GM19328 (cell line): ENCODE measurements around the gene NCKAP5.

Experiments
- ATAC-seq: cut with Tn5 transposase; IDR thresholded peaks from one replicate; pipeline ENCODE4 v1.9.1; 2021; ENCODE audit warnings: mild to moderate bottlenecking, moderate library complexity; ENCODE audit not compliant: unreplicated experiment

NCKAP5 gene

DNA sequence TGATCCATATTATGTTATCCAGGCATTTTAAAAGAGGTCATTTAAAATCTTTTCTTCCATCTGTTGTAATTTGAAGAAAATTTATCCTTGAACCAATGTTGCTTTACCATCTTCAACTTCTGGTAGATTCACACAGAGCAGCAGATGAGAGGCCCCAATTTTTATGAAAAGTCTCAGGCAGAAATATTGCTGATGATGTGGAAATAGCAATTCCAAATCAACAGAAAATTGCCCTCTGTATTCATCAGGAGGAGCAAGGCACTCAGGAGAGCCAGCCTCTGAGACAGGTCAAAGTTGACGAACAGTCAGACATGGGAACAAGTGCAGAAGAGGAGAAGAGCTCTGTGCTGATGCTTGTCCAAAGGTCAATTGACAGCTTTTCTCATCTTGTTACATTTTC, 444.9 kb downstream of the NCKAP5 start:
- ATAC-seq: no peak

DNA sequence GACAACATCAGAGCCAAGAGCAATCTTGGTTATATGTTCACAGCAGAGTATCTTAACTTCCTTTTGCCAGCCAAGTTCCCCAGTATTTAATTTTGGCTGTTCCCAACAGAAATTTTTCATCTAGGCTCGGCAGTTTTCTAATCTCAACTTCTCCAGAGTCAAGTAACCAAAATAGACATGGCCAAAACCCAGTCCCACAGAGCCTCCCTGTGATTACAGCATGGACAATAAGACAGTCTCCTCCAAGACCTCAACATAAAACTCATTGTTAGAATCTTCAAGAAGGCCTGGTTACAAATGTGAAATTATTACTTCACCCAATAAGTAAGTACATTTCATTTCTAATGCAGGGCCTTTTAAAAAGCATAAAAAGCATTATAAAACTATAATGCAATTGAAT, 445.7 kb downstream of the NCKAP5 start:
- ATAC-seq: no peak

DNA sequence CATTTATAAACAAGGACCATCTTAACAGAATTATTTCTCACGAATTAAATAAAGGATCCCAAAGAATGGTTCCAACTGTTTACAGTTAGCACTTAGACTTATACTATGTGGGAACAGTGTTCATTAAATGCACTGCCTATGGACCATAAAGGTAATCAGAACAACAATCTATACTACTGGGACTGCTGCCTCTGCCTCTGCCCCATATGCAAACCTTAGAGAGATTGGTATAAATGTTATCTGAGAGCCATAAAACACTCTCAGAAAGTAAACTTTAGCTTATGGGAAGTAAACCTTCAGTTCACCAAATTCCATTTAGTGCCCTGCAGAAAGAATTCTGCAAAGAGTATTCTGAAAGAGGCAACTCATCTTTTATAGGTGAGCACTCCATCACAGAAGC, 448.0 kb downstream of the NCKAP5 start:
- ATAC-seq: no peak

DNA sequence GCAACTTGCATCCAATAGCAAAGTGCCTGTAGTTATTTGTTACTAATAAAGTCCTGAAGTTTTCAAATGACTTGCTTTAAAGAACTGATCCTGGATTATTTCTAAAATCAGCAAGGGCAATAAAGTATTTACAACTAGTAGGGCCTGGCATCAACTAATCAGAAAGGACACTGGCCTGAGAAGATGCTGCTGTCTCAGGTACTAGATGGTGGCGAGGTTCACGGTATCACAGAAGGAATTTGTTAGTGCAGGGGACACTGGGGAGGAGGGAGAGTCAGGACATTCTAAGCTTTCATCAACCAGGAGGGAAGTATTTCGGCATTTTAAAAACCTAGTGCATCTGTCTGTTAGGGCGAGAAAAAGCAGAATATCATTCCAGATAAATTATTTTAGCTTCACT, 458.1 kb downstream of the NCKAP5 start:
- no peak for ATAC-seq

DNA sequence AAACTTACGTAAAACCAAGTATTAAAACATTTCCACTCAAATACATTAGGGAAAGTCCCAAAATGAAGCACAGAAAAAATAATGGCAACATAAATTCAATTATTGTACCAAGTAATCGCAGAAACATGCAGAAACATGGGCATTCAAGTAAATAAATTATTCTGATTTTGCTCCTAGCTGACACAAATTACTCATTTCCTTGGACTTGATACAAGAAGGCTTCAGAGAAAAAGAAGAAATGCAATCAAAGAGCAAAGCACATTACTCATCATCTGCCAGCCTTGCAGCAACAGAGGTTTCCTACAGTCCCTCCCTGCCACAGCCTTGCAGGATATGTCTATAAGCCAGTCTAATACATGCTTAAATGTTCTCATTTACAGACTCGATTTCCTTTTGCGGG, 458.5 kb downstream of the NCKAP5 start:
- ATAC-seq: no peak

DNA sequence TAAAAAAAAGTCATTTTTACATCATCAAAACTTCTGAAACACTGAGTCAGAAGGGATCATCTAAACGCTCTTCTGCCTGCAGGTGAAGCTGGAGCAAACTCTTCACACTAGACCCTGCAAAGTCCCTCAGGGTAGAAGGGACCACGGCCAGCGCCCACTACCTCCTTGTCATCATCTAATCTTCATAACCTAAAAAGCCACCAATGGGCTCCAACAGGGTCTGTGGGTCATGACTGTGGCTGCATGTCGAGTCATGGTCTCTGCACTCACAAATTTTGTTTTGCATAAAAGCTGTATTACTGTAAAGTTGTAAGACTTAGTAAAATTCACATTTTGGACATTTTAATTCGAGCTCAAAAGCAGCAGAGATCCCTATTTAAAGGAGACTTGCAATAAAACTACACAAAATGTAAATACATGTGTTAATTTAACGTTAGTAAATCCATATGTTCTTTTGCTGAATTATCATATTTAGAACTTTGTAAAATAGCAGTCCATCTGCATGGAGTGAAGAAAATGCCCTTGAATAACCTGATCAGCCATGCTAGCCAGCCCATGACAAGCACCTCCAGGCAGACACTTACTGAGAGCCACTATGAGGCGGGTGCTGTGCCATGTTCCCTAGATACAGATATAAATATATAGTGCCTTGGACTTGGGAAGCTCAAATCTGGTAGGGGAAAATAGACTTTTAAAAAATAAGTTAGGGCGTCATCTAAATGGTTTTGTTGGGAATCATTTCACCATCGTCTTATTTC, 461.0 kb downstream of the NCKAP5 start:
- ATAC-seq: no peak

DNA sequence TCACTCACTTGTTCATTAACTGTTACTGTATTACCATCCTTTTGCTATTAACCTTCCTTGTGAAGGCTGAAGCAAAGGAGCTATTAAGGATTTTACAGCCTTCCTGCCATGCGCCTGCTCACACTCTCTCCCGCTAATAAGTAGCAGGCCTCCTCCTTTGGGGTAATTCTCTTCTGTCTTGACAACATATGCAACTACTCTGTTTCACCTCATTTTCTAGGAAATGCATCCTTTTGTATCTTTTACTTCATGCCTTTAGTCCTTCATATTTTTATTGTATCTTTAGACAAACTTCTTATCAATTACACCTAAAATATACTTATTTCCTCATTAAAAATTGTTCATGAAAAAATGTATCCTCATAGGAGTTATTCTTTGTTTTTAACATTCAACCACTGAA, 463.4 kb downstream of the NCKAP5 start:
- ATAC-seq: no peak

DNA sequence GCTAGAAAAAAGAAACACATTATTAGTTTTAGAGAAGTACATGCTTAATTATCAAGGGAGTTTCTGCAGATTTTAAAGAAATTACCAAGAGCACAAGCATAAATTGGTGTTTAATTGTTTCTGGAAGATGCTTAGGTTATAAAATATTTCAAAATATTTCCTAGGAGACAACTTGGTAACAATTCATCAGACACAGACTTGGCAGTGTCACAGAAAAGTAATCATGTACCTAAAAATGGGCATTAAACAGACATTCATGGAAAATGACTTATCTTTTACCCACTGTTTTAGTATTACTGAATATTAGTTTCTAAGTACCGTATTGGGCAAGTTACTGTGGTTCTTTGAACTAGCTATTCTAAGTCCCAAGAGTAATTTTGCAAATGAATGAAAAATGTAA, 469.5 kb downstream of the NCKAP5 start:
- ATAC-seq: no peak

DNA sequence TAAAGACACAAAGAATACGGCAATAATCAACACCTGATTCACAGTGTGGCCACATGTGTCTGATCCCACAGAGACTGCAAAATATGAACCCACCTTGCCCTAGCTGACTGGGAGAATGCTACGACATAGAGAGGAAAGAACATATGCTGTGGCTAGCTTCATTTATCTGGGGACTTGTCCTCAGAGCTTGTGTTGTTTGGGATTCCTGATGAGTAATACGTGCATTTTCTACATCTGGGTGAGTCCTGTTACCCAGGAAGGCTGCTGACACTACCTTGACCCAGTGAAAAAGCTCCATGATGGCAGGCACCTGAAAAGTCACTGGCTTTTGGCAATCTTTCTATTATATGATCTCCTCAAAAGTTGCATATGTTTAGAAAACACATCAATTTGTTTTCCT, 470.6 kb downstream of the NCKAP5 start:
- ATAC-seq: no peak

DNA sequence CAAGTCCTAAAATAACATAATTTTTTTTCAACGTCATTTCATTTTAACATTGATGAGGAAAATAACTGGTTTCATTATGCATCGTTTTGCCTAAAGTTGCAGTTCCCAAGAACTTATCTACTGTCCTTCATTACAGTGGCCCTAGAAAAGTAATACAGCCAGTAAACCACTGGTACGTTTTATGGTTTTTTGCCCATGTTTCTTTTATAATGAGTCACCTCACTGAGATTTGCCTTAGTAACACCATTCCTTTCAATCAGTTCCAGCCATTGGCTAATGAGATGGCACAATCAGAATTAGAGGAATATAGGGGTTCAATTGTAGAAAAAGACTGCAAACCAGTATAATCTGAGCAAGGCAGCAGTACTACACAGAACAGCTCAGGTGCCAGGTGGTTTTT, 475.7 kb downstream of the NCKAP5 start:
- no peak for ATAC-seq

DNA sequence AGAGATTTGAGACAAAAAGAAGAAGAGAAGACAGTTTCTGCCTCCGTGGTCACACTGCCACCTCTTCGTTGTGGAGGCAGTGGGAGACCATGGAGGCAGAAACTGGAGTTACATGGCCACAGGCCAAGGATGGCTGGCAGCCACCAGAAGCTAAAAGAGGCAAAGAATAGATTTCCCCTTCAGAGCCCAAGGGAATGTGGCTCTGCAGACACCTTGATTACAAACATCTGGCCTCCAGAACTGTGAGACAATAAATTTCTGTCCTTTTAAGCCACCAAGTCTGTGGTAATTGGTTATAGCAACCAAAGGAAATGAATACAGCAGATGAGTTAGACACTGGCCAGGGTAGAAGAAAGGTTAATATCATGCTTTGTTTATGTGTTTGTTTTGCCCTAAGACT, 477.9 kb downstream of the NCKAP5 start:
- no peak for ATAC-seq

DNA sequence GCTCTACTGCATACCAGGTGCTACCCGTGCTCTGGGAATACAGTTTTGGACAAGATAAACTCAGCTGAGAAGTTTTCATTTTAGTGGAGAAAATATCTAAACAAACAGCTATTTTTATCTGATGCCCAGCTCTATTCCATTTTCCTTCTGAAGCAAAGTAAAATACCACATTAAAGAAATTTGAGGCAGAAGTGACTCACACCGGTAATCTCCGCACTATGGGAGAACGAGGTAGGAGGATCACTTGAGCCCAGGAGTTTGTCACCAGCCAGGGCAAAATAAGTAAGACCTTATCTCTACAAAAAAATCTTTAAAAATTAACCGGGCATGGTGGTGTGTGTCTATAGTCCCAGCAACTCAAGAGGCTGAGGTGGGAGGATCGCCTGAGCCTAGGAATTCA, 482.1 kb downstream of the NCKAP5 start:
- ATAC-seq: no peak

DNA sequence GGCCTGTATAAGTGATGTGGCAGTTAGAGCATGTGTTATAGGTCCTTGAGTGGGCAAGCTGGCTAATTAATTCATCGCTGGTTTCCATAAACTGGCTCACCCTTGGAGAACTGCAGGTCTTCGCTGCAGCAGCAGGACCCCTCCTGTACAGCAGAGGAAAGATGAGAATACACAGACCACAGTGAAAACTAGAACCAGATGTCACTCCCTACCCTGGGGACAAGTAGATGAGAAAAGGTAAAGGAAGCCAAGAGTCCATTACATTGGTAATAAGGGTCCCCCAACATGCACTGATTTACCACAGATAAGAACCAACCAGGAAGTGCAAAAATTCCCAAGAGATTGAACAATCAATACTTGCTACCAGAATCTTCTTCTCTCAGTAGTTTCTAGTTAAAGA, 482.6 kb downstream of the NCKAP5 start:
- no peak for ATAC-seq

DNA sequence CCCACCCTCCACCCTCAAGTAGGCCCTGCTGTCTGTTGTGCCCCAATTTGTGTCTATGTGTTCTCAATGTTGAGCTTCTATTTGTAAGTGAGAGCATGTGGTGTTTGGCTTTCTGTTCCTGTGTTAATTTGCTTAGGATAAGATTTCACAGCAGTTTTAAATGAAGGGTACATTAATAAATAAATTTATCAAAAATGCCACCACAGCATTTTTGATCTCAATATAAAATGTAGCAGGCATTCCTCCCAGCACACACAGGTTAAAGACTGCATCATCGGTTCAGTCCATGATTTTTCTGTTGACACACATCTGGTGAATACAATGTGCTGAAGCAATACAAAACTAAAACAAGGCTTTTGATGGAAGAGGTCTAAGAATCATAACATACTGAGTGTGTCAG, 486.2 kb downstream of the NCKAP5 start:
- ATAC-seq: no peak

DNA sequence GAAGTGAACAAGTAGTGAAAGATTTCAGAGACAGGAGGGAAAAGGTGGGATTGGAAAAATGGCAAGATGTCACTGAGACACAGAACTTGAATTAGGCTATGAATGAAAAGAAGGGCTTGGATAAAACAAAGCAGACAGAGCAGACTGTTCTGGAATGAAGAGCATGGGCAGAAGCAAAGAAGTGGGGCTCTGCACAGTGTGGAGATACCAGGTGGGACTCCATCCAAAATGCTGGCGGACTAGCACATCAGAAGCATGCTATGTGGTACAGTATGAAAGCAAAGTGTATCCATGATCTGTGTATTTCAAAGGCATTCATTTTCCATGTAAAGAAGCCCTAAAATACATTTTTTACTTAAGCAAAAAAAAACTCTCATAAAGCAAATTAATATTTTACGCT, 487.4 kb downstream of the NCKAP5 start:
- ATAC-seq: no peak

DNA sequence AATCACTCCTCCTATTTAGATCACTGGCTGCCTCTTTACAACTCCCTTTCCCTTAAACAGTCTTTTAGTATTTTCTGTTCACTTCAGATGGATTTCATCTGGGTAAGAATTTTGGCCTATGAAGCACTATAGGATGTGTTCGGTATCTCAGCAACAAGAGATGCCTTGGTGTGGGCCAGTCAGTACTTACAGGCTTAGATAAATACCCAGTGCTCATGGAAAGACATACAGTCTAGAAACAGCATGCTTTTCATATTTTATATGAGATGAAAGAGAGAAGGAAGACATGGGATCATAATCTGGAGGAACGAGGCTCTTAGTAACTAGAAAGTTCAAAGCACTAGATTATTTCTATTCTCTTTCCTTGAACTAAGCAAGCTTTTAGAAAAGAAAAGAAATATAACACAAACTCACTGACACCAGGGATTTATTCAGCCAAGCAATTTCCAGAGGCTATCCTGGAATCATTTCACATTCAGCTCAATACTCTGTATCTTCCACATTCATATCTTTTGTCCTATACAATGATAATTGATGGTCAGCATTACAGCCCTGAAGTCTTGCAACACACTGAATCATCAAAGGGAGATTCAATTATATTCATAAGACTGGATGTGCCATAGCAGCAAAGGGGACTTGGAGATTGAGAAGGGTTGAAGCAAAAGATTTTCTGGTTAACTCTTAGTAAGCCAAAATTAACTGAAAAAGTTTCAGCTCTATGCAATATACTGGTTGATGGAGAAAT, 489.4 kb downstream of the NCKAP5 start:
- no peak for ATAC-seq

DNA sequence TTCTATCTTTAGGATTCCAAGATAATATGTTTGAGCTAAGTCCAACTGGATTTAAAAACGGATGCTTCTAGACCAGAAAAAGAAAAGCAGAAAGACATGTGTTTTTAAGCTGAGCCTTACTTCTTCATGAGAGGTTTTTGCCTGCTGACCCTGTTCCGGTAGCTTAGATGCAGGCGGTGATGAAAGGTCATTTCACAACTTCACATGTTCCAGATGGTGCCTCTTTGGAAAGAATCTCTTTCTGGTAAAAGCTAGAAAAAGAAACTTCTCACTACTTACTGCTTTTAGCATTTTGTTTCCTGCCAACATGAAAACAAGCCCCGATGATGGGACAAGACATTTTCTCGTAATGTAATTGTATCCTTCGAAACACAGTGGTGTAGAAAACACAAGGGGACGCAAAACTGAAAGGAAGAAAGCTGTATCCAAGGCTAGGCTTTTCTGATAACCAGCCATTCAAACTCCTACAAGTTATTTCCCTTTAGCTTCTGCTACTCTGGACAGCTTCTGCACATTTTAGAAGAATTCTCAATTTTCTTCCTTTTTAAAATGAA, 490.9 kb downstream of the NCKAP5 start:
- no peak for ATAC-seq

DNA sequence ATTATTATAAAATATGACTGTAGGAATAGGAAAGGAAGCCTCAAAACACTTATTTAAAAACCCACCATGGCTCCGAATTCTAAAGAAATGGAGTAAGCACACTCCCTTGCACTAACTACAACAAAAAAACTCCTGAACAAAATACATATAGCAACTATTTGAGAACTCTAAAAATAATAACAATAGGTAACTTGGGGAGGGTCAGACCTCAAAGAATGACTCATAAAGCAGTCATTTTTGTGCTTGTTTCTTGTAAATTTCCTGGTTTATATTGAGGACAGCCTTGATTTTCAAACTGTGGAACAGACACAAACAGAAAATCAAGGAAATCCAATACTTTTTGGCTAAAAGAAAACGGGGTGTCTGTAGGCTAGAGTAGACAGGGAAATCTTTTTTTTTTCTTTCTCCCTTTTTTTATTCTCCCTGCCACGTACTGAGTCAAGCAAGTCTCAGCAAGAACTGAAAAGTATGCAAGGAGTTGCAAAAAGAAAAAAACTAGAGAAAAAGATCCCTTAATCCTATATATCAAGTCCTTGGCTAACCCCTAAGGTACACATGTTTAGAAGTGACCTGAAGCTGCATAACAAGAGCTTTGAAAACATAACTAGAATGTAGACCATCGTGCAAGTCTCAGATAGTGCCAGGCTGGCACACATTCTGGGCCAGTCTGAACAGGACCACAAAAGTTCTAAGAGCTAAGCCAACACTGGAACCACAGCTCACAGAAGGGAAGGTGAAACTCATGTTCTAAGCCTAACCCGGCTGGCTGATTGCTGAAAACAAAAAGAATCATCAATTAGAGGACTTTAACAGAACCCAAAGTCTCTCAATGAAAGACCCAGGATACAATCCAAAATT, 495.2 kb downstream of the NCKAP5 start:
- ATAC-seq: no peak

DNA sequence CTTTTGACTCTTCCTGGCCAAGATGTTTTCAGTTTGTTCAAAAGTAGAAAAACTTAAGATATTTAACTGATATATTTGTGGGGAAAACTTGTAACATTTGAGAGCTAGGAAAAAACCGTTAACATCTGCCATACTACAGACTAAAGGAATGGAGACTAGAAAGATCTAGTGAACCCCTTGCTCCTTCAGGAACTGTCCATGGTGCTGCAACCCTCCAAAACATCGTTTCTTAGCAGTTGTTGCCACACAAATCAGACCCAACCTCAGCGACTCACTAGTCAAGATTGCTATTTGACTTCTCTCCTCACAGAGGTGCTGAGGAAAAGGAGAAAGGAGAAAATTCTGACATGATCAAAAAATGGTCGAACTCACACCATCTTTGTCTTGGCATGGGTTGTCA, 504.5 kb downstream of the NCKAP5 start:
- no peak for ATAC-seq

DNA sequence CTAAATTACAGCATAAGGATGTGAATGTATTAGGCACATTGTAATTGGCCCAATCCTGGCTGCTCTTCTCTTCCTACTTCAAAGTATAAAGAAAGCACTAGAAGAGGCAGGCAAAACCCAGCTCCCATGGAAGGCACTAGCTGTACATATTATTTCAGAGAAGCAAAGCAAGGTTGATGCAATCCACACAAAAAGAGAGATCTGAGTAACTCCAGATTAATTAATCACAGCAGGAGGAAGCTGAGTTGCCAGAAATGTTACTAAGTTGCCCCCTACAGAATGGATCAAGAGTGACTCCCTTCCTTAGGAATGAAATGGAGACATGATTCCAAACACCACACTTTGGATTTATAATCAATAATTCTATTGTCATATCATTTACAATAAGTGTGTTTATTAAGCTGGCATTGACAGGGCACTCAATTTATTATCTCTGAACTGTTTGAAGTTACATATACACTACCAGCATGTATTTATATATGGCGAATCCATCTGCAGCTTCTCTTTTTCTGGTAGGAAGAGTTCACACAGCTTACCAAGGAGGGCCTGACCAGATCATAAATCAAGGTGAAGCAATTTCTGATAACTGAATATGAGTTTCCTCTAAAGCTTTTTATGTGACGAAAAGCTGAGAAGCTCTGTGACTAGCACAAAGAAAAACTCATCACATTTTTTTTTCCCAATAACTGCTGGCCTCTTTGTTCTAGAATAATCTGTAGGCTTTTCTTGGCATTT, 505.2 kb downstream of the NCKAP5 start:
- ATAC-seq: no peak
